ENCODE measurements around the gene CLPSL2.

GRCh38 chr6:35781290-35781689 lies 4.9 kb downstream of the CLPSL2 start:
- TF ChIP-seq CTCF (conservative IDR thresholded peaks at IDR 0.05 in 1 of 2, IDR thresholded peaks at IDR 0.05 in 1 of 2; ENCODE audit: extremely low read depth in 1 of 2, insufficient read depth in 1 of 2, low read depth in 1 of 2, low read length in 2 of 2), result no peak
- no peak for TF ChIP-seq EZH2 (IDR thresholded peaks at IDR 0.05; ENCODE audit: borderline replicate concordance, low read length)

All from mammary epithelial cell (primary cell).